Measurements from ENCODE around the gene CEP295NL. TPM values are rescaled to one million over a fixed set of nuclear protein-coding genes. Genes with fewer than 3 reads are reported as not detected.

Gene CEP295NL
- total RNA-seq, 1 experiment from 2014 or later: 1.9 TPM

GRCh38 chr17:78842881-78843565 is 60.0 kb downstream of the CEP295NL start:
- intact Hi-C loops (cut with micrococcal nuclease): no loop called here

More at GRCh38 chr17:78842881-78843565, 60.0 kb downstream of the CEP295NL start:
- H4K20me1 ChIP-seq (ENCODE audit: insufficient read depth): no peaks in the 10 kb centered on the region
- RAD21 ChIA-PET (ENCODE audit: low non-redundant PET in 1 of 2, low total read pairs in 2 of 2, uncharacterized antibody in 2 of 2, unreplicated experiment in 2 of 2): no interaction called here
- BruUV-seq (replicated peaks): no TSS peak
- no peak overlapping the region for H3K9ac ChIP-seq (ENCODE audit: low read length)
- H2AFZ ChIP-seq (ENCODE audit: low read depth, low read length, poor library complexity, severe bottlenecking): no peak overlapping the region
- peaks cover 20 to 34% of the 10 kb centered on the region in 2 experiments for H3K4me1 ChIP-seq (ENCODE audit: control insufficient read depth in 1 of 2, insufficient read depth in 2 of 2, low read length in 2 of 2)
- no peak overlapping the region for H3K4me3 ChIP-seq (replicated peaks in 1 of 2; ENCODE audit: low read depth in 1 of 2, low read length in 2 of 2)
- no peaks in the 10 kb centered on the region for H3K9me2 ChIP-seq (ENCODE audit: insufficient read depth)
- H3K36me3 ChIP-seq (ENCODE audit: control insufficient read depth in 1 of 2, insufficient read depth in 2 of 2, low read length in 2 of 2): peaks cover 0 to 6% of the 10 kb centered on the region in 2 experiments; a peak in 1 of 4 replicates
- H3K9me3 ChIP-seq (ENCODE audit: control insufficient read depth in 1 of 2, insufficient read depth in 1 of 2, low read depth in 1 of 2, low read length in 2 of 2): no peaks in the 10 kb centered on the region
- ATAC-seq (peak; percentile 23), DNase-seq (ENCODE audit: low read depth, low spot score) (peak; percentile 70)
- POLR2A ChIA-PET: interaction anchor here (1.1 to 1.8 kb wide), 2 partner anchors 9 to 60 kb away, joined by 3 to 4 read pairs; no protein-coding TSS in a partner anchor
- no peak overlapping the region; the same call in 1 of the 2 replicates for H3K27ac ChIP-seq (ENCODE audit: low read depth, low read length)
- H3K27me3 ChIP-seq (ENCODE audit: insufficient read depth, low read length): no peaks in the 10 kb centered on the region
- peaks cover 26% of the 10 kb centered on the region for H3K79me2 ChIP-seq (ENCODE audit: insufficient read depth, low read length)
- CTCF ChIA-PET: interaction anchor here (1.2 to 1.5 kb wide), 3 partner anchors 23 to 346 kb away, joined by 4 to 5 read pairs (median 5); no protein-coding TSS in a partner anchor
- peak overlapping the region; percentile 20; the same call in 1 of the 2 replicates for H3K4me2 ChIP-seq (ENCODE audit: low read length)
- TF ChIP-seq CBX3 (IDR thresholded peaks at IDR 0.05; ENCODE audit: low read depth): peak; percentile 56; the same call in 1 of the 2 replicates
- TF ChIP-seq CEBPB (IDR thresholded peaks at IDR 0.05; ENCODE audit: low read depth): no peak
- TF ChIP-seq YY1 (IDR thresholded peaks at IDR 0.05; ENCODE audit: extremely low read depth, insufficient replicate concordance, low read depth, low read length): peak; percentile 88
- TF ChIP-seq CTCF (IDR thresholded peaks at IDR 0.05 in 2 of 3, conservative IDR thresholded peaks at IDR 0.05 in 1 of 3; ENCODE audit: borderline replicate concordance in 1 of 3, insufficient read depth in 1 of 3, low read depth in 2 of 3, low read length in 2 of 3): peak in 2 of 3 experiments; percentile 97 to 98; a peak in 5 of 6 replicates

Measured in HCT116 (cell line).